DOHH2 (cell line): Measurements from ENCODE around the gene CCSER2.

Experiments
- EZH2phosphoT487 ChIP-seq: fragments of 200-600 bp; sonication (generic); IDR thresholded peaks from 2 replicates; pipeline ENCODE4 v1.6.1; 2017; ENCODE audit warnings: borderline replicate concordance, mild to moderate bottlenecking, antibody characterized with exemption, low read length, moderate library complexity, mixed read lengths
- TF ChIP-seq, protein P1 (sequence below): fragments of 200-600 bp; sonication (generic); IDR thresholded peaks from one replicate; pipeline ENCODE4 v1.5.1; 2014; ENCODE audit warnings: antibody characterized with exemption, mild to moderate bottlenecking, low read depth, low read length; ENCODE audit not compliant: poor library complexity, severe bottlenecking

- TF ChIP-seq, protein P1, sequence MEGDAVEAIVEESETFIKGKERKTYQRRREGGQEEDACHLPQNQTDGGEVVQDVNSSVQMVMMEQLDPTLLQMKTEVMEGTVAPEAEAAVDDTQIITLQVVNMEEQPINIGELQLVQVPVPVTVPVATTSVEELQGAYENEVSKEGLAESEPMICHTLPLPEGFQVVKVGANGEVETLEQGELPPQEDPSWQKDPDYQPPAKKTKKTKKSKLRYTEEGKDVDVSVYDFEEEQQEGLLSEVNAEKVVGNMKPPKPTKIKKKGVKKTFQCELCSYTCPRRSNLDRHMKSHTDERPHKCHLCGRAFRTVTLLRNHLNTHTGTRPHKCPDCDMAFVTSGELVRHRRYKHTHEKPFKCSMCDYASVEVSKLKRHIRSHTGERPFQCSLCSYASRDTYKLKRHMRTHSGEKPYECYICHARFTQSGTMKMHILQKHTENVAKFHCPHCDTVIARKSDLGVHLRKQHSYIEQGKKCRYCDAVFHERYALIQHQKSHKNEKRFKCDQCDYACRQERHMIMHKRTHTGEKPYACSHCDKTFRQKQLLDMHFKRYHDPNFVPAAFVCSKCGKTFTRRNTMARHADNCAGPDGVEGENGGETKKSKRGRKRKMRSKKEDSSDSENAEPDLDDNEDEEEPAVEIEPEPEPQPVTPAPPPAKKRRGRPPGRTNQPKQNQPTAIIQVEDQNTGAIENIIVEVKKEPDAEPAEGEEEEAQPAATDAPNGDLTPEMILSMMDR, result peak; percentile 27
- TF ChIP-seq EZH2phosphoT487, result no peak
Observed at GRCh38 chr10:84541289-84541637, 212.9 kb downstream of the CCSER2 start.
